ENCODE measurements around the gene C1orf159. TPM values are rescaled to one million over a fixed set of nuclear protein-coding genes. Genes with fewer than 3 reads are reported as not detected.

Gene C1orf159
- total and polyA plus RNA-seq, 7 donors = 6.6 to 25.3 (median 8.2) TPM

GRCh38 chr1:1135339-1136136, 19.6 kb upstream of the C1orf159 start:
- H3K27ac ChIP-seq = no peak overlapping the region
- no peak for DNase-seq
- H3K9me3 ChIP-seq = no peaks in the 10 kb centered on the region
- no peak overlapping the region for H3K4me3 ChIP-seq
- no peak for TF ChIP-seq POLR2AphosphoS5 (IDR thresholded peaks at IDR 0.05)
- no peak for TF ChIP-seq POLR2A (IDR thresholded peaks at IDR 0.05)
- TF ChIP-seq CTCF (IDR thresholded peaks at IDR 0.05) = no peak
- TF ChIP-seq EP300 (IDR thresholded peaks at IDR 0.05) = no peak
- no peaks in the 10 kb centered on the region for H3K4me1 ChIP-seq
- peaks cover 7 to 39% (median 20%) of the 10 kb centered on the region in 3 donors for H3K27me3 ChIP-seq
- no peaks in the 10 kb centered on the region for H3K36me3 ChIP-seq
- 37 to 80% methylated on average over 20 of the region's 20 CpGs for WGBS, 2 donors
- intact Hi-C loops (cut with DNase I) = no loop called here

GRCh38 chr1:1134300-1134970, 18.5 kb upstream of the C1orf159 start:
- Histone ChIP-seq H3K27me3 (peaks cover 7 to 37% (median 18%) of the 10 kb centered on the region in 3 donors), H3K36me3 (no peaks in the 10 kb centered on the region), H3K4me1 (no peaks in the 10 kb centered on the region), H3K9me3 (no peaks in the 10 kb centered on the region), H3K27ac (peak overlapping the region in 1 of 4 donors; percentile 8), H3K4me3 (no peak overlapping the region)
- 87% methylated on average over 28 of the region's 28 CpGs for WGBS, 2 donors
- no peak for TF ChIP-seq POLR2A (IDR thresholded peaks at IDR 0.05)
- TF ChIP-seq EP300 (IDR thresholded peaks at IDR 0.05) = no peak
- no peak for TF ChIP-seq CTCF (IDR thresholded peaks at IDR 0.05)
- TF ChIP-seq POLR2AphosphoS5 (IDR thresholded peaks at IDR 0.05) = no peak
- intact Hi-C loops (cut with DNase I) = no loop called here
- DNase-seq = no peak

GRCh38 chr1:1132956-1133750, 17.3 kb upstream of the C1orf159 start:
- H3K27ac ChIP-seq = peak overlapping the region in 2 of 4 donors; percentile 26 to 54
- DNase-seq = no peak
- 16 to 57% methylated on average over 32 of the region's 32 CpGs for WGBS, 2 donors
- H3K27me3 ChIP-seq = peaks cover 7 to 29% (median 18%) of the 10 kb centered on the region in 3 donors
- TF ChIP-seq POLR2AphosphoS5 (IDR thresholded peaks at IDR 0.05) = no peak
- TF ChIP-seq CTCF (IDR thresholded peaks at IDR 0.05) = no peak
- no peaks in the 10 kb centered on the region for H3K9me3 ChIP-seq
- no peak overlapping the region for H3K4me3 ChIP-seq
- no peaks in the 10 kb centered on the region for H3K4me1 ChIP-seq
- intact Hi-C loops (cut with DNase I) = no loop called here
- H3K36me3 ChIP-seq = no peaks in the 10 kb centered on the region

- Histone ChIP-seq H3K27me3 (peaks cover 7 to 21% (median 12%) of the 10 kb centered on the region in 3 donors), H3K4me3 (no peak overlapping the region), H3K27ac (peak overlapping the region in 2 of 4 donors; percentile 26 to 54), H3K36me3 (no peaks in the 10 kb centered on the region), H3K4me1 (no peaks in the 10 kb centered on the region), H3K9me3 (no peaks in the 10 kb centered on the region)
- intact Hi-C loops (cut with DNase I) = no loop called here
- TF ChIP-seq POLR2A (IDR thresholded peaks at IDR 0.05) = no peak
- no peak for TF ChIP-seq CTCF (IDR thresholded peaks at IDR 0.05)
- no peak for TF ChIP-seq POLR2AphosphoS5 (IDR thresholded peaks at IDR 0.05)
- TF ChIP-seq EP300 (IDR thresholded peaks at IDR 0.05) = no peak
- 19 to 82% methylated on average over 48 of the region's 48 CpGs for WGBS, 2 donors
- no peak for DNase-seq
Measured at GRCh38 chr1:1132042-1132950, 16.4 kb upstream of the C1orf159 start.

Measured in sigmoid colon (tissue), 7 donors.